Panc1 (cell line): ENCODE results near the gene TXNRD3. TPM values are rescaled to one million over a fixed set of nuclear protein-coding genes. Genes with fewer than 3 reads are reported as not detected.

Experiments
- ATAC-seq: fragments of 200-7000 bp; cut with Tn5 transposase; 2 replicates; pipeline ENCODE4 v1.9.1; 2020; ENCODE audit warnings: mild to moderate bottlenecking, moderate library complexity
- BruUV-seq: library from RNA; stranded (reverse); fragments of 400-500 nt; replicated peaks from 2 replicates; lab custom pipeline; 2021; lab: Mats Ljungman, UMichigan
- CTCF ChIA-PET: fragments of 300-600 bp; sonication (Branson Sonifier 250); formaldehyde crosslinking; loops from one replicate; lab custom pipeline; 2022; ENCODE audit warnings: antibody characterized with exemption; lab: Charles Lee
- POLR2A ChIA-PET: fragments of 300-600 bp; sonication (Branson Sonifier 250); formaldehyde crosslinking; loops from one replicate; lab custom pipeline; 2022; ENCODE audit warnings: antibody characterized with exemption; lab: Charles Lee
- DNase-seq: peaks from one replicate; pipeline ENCODE4 v3.0.0-alpha.2; 2010; ENCODE audit warnings: low read depth, low spot score
- H3K27ac ChIP-seq: 2 replicates; pipeline ENCODE4 v1.5.1; 2011; ENCODE audit warnings: mild to moderate bottlenecking, low read length, inconsistent platforms
- H3K27me3 ChIP-seq: fragments of 200-500 bp; sonication (Bioruptor generic); 2 replicates; pipeline ENCODE4 v1.6.0; 2014; ENCODE audit warnings: low read length, inconsistent platforms; ENCODE audit not compliant: control insufficient read depth, insufficient read depth
- H3K36me3 ChIP-seq: fragments of 200-500 bp; sonication (Bioruptor generic); 2 replicates; pipeline ENCODE4 v1.5.1; 2014; ENCODE audit warnings: inconsistent platforms, mild to moderate bottlenecking, low read length, moderate library complexity; ENCODE audit not compliant: control insufficient read depth, insufficient read depth
- H3K4me1 ChIP-seq: 2 replicates; pipeline ENCODE4 v1.5.1; 2011; ENCODE audit warnings: inconsistent platforms, mild to moderate bottlenecking, low read length, moderate library complexity; ENCODE audit not compliant: control insufficient read depth, insufficient read depth
- H3K4me3 ChIP-seq, 2 experiments: 2 replicates each; pipeline ENCODE4 v1.5.1; 2011 to 2012; ENCODE audit warnings: low read depth in 2 of 2, low read length in 2 of 2, mild to moderate bottlenecking in 2 of 2, inconsistent platforms in 1 of 2, moderate library complexity in 1 of 2
- H3K9me3 ChIP-seq: fragments of 200-500 bp; sonication (Bioruptor generic); 2 replicates; pipeline ENCODE4 v1.5.1; 2014; ENCODE audit warnings: low read depth, mild to moderate bottlenecking, inconsistent platforms, low read length, moderate library complexity; ENCODE audit not compliant: control insufficient read depth, insufficient read depth
- POLR2AphosphoS5 ChIP-seq: IDR thresholded peaks from 2 replicates; pipeline ENCODE4 v1.6.1; 2012; ENCODE audit warnings: mild to moderate bottlenecking, low read depth, low read length, moderate library complexity
- SIN3A ChIP-seq: IDR thresholded peaks from 2 replicates; pipeline ENCODE4 v1.6.1; 2012; ENCODE audit warnings: low read depth, mild to moderate bottlenecking, low read length, moderate library complexity, borderline replicate concordance; ENCODE audit not compliant: insufficient read depth
- TCF7L2 ChIP-seq: IDR thresholded peaks from 2 replicates; pipeline ENCODE4 v1.6.1; 2011; ENCODE audit warnings: mild to moderate bottlenecking, low read depth, low read length, inconsistent platforms
- in situ Hi-C: cut with HindIII; loops from 2 replicates; pipeline ENCODE4 v1.10.0; 2016; ENCODE audit warnings: low sequenced_read_pairs, low pct_unique_long_range_greater_than_20kb
- intact Hi-C: fragments of 100-400 bp; cut with micrococcal nuclease; formaldehyde crosslinking; loops from one replicate; pipeline ENCODE4 v1.10.0; 2022; ENCODE audit not compliant: unreplicated experiment
- total RNA-seq: library from RNA; stranded (reverse); gene quantifications from one replicate; pipeline ENCODE4 v1.2.1, GENCODE V29; 2021; ENCODE audit not compliant: unreplicated experiment
- TF ChIP-seq, protein P1 (sequence below), 2 experiments: IDR thresholded peaks; 2 replicates each; pipeline ENCODE4 v1.6.1; 2011 to 2012; ENCODE audit warnings: low read depth in 2 of 2, control low read depth in 1 of 2, low read length in 1 of 2, mild to moderate bottlenecking in 1 of 2, moderate library complexity in 1 of 2; ENCODE audit not compliant: insufficient read depth in 1 of 2
- TF ChIP-seq, protein P2 (sequence below): fragments of 450-650 bp; IDR thresholded peaks from 2 replicates; pipeline ENCODE4 v1.5.1; 2017; ENCODE audit warnings: mild to moderate bottlenecking

The TXNRD3 gene
- total RNA-seq, 1 experiment from 2014 or later = 17.2 TPM

DNA sequence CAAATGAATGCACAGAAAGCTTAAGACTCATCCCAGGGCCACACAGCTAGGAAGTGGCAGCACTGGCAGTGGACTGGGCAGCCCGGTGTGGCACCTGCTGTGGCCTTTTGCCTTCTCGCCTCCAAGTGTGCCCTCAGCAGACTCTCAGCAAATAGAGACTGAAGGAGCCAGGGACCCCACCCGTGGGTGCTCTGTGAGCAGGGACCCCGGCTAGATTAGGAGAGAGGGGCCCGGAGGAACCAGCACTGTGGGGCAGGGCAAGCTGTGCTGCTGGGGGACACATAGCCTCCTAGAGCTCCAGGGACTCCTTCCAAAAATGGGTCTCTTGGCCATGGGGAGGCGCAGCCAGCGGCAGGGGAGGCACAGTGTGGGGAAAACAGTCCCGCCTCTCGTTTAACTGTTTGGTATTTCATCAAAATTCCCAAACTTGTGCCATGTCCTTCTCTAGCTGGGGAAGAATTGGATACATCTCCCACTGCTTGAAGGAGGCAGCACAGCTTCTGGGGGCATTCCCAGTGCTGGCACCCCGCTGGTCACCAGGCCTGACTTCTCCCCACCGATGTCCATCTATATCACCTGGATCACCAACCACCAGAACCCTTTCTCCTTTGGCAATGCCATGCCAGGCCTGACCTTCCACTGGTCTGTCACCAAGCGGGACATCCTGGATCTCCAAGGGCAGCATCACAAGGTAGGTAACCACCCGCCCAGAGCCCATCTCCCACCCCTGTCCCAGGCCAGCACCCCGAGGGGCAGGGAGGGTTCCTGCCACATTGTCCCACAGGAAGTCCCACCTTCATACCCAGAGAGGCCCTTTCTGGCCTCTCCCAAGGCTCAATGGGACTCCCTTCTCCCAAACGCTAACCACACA is 12.0 kb upstream of the TXNRD3 start:
- intact Hi-C loops = loop anchor here (10.0 kb wide), 1 partner anchor 142 kb away; the partner anchor contains the start of gene CHST13

DNA sequence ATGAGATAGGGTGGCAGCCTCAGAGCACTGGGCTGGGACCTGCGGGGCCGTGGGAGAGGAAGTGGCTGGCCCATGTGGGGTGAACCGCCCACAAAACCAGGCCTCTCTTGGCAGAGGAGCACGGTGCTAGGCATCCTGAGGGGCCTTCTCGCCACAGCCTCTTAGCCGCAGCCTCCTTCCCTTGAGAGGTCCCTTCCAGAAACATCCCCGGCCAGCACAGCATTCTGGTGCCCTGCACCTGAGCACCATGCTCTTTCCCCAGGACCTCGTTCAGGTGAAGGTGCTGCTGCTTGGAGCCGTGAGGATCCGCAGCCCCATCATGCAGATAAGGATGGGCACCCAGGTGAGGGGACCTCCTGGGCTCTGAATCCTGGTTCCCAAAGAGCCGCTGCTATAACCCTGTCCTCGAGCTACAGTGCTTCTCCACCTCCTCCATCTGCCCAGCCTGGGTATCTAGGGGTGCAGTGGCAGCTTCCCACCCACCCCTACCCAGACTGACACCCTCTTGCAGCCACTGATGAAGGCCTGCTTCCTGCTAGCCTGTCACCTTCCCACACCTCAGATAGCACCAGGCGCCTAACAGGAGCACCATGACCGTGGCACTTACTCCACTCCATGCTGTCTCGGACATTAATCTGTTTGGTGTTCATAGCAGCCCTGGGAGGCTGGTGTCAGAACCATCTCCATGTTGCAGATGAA is 11.2 kb upstream of the TXNRD3 start:
- intact Hi-C loops (loop anchor here (10.0 kb wide), 1 partner anchor 141 kb away; the partner anchor contains the start of gene CHST13), in situ Hi-C loops (no loop called here)
- Histone ChIP-seq H3K27me3 (peaks cover 15% of the 10 kb centered on the region), H3K4me3 (no peak overlapping the region), H3K27ac (no peak overlapping the region), H3K4me1 (no peaks in the 10 kb centered on the region), H3K9me3 (no peaks in the 10 kb centered on the region), H3K36me3 (0 out of 2 replicates have a peak, but pooled peaks cover 2% of the 10 kb centered on the region)
- DNase-seq (no peak), ATAC-seq (no peak)
- no peak for TF ChIP-seq POLR2AphosphoS5
- no peak for TF ChIP-seq SIN3A
- TF ChIP-seq TCF7L2 = no peak
- ChIA-PET CTCF (no interaction called here), POLR2A (no interaction called here)
- BruUV-seq = no TSS peak

More for the DNA sequence above, 12.0 kb upstream of the TXNRD3 start:
- Histone ChIP-seq H3K36me3 (no peaks in the 10 kb centered on the region), H3K9me3 (no peaks in the 10 kb centered on the region), H3K4me3 (no peak overlapping the region), H3K27ac (no peak overlapping the region), H3K27me3 (peaks cover 7% of the 10 kb centered on the region; the same call in 1 of the 2 replicates), H3K4me1 (no peaks in the 10 kb centered on the region)
- in situ Hi-C loops = no loop called here
- TF ChIP-seq, protein P1, sequence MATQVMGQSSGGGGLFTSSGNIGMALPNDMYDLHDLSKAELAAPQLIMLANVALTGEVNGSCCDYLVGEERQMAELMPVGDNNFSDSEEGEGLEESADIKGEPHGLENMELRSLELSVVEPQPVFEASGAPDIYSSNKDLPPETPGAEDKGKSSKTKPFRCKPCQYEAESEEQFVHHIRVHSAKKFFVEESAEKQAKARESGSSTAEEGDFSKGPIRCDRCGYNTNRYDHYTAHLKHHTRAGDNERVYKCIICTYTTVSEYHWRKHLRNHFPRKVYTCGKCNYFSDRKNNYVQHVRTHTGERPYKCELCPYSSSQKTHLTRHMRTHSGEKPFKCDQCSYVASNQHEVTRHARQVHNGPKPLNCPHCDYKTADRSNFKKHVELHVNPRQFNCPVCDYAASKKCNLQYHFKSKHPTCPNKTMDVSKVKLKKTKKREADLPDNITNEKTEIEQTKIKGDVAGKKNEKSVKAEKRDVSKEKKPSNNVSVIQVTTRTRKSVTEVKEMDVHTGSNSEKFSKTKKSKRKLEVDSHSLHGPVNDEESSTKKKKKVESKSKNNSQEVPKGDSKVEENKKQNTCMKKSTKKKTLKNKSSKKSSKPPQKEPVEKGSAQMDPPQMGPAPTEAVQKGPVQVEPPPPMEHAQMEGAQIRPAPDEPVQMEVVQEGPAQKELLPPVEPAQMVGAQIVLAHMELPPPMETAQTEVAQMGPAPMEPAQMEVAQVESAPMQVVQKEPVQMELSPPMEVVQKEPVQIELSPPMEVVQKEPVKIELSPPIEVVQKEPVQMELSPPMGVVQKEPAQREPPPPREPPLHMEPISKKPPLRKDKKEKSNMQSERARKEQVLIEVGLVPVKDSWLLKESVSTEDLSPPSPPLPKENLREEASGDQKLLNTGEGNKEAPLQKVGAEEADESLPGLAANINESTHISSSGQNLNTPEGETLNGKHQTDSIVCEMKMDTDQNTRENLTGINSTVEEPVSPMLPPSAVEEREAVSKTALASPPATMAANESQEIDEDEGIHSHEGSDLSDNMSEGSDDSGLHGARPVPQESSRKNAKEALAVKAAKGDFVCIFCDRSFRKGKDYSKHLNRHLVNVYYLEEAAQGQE (IDR thresholded peaks at IDR 0.05; ENCODE audit: insufficient read depth in 1 of 2, low read depth in 2 of 2, low read length in 1 of 2) = no peak
- TF ChIP-seq, protein P2, sequence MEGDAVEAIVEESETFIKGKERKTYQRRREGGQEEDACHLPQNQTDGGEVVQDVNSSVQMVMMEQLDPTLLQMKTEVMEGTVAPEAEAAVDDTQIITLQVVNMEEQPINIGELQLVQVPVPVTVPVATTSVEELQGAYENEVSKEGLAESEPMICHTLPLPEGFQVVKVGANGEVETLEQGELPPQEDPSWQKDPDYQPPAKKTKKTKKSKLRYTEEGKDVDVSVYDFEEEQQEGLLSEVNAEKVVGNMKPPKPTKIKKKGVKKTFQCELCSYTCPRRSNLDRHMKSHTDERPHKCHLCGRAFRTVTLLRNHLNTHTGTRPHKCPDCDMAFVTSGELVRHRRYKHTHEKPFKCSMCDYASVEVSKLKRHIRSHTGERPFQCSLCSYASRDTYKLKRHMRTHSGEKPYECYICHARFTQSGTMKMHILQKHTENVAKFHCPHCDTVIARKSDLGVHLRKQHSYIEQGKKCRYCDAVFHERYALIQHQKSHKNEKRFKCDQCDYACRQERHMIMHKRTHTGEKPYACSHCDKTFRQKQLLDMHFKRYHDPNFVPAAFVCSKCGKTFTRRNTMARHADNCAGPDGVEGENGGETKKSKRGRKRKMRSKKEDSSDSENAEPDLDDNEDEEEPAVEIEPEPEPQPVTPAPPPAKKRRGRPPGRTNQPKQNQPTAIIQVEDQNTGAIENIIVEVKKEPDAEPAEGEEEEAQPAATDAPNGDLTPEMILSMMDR = no peak
- TF ChIP-seq POLR2AphosphoS5 = no peak
- TF ChIP-seq TCF7L2 = no peak
- no peak for TF ChIP-seq SIN3A
- CTCF ChIA-PET = interaction anchor here (0.6 kb wide), 2 partner anchors 11 to 439 kb away, joined by 3 to 4 read pairs; no protein-coding TSS in a partner anchor
- no TSS peak for BruUV-seq
- no peak for ATAC-seq
- no peak for DNase-seq
- POLR2A ChIA-PET = no interaction called here
